ENCODE results near the gene PON3. TPM values are rescaled to one million over a fixed set of nuclear protein-coding genes. Genes with fewer than 3 reads are reported as not detected.
"Not testable (repeated sequence)": the region's sequence is repeated elsewhere in the genome, so short reads cannot be mapped to it uniquely, and the experiment has no call there.

PON3 gene
- polyA plus RNA-seq, 12 donors, result 3.0 to 13.5 (median 4.8) TPM; not detected in 2

DNA sequence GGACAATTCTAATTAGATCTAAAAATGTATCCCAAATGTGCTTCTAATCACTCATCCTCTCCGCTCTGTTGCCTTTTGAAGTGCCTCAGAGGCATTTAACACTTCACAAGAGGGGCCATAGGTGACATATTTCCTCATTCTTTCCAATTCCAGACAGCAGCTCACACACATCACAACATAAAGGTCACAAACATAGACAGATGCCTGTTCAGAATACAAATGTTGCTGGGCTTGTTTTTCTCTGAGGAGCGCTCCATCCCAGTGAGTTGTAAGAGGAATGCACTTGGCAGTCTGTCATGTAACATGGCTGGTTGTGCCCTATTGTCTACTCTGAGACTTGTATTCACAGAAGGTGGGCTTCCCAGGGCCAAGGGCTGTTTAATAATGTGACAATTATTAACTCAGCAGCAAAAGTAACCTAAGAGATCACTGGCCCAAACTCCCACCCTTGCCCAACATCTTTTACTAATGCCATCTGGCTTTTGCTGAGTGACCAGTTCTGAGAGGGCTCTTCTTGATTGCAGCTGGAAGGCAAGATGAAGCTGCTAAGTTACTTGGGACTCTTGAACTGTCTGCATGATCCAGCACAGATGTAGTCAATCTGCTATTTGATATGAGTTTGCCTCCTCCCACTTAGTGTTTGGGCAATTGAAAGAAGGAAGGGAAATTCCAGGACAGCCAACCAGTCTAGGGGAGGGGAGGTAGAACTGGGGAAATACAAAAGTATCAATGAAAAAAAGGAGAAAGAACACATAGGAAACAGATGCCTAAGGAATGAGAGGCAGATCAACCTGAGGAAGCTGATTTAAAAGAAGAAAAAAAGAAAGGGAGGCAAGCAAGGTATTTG is 25.0 kb upstream of the PON3 start:
- no peak for DNase-seq

DNA sequence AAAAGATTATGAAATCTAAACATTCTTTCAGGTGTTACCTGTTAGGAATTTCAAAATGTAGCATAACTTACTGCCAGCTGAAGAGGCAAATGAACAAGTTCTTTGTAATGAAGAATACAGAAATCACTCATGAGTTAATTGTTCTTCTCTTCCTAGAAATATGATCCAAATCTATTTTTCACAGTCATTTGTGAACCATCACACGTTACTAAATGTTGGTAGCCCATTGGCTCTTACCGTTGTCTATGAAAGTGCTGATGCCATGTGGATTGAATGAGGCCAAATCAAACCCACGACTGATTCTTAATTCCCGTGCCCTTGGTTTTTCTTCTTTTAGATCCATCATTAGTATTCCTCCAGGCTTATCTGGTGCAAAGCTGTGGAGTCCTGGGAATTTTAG is 15.9 kb upstream of the PON3 start:
- DNase-seq, result no peak

DNA sequence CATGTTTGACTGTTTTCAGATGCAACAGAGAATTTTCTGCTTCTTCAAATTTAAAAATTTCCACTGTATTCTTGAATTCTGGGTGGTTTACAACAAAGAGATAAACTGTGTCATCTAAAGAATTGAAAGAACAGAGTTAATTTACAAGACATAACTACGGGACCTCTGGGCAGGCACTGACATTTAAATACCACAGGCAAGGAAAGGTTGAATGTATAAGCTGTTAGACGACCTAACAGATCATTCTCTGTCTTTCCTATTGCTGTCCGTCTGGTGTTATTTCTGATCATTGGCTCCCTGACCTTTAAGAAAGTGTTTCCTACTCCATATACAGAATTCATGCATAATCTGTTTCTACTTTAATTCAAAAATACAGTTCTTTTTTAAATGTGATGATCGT is 15.5 kb upstream of the PON3 start:
- no peak for DNase-seq

DNA sequence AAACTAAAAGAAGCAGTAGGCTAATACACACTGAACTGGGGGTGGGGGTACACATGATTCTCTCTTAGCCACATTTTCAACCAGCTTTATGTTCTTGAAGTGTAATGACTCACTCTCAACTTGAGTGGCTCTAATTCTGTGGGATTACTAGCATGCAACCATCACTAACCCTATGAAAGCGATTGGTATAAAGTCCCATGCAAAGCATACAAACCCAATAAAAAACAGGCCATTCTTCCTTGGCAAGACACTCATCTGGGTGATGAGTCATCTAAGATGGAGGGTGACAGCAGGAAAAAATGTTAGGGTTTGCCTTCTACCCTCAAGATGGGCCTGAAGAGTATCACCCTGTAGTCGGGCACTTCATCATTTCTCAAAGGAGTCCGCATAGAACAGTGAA is 14.9 kb upstream of the PON3 start:
- no peak for DNase-seq

DNA sequence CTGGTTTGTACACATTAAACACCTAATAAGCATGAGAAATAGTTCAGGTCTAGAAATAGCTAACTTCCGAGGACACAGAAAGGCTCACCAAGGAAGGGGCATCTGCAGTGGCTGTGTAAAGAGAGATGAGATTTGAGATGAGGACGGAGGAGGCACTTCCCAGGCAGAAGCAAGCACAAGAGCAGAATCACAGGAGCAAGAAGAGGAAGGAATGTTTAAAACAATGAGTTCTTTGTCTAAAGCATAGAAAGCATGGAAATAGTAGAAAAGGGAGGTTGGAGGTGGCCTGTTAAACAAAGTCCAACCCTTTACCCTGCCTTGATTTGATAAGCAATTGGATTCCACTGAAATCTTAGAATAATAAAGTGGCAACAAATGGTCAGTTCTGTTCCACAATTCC is 11.6 kb upstream of the PON3 start:
- DNase-seq, result no peak

DNA sequence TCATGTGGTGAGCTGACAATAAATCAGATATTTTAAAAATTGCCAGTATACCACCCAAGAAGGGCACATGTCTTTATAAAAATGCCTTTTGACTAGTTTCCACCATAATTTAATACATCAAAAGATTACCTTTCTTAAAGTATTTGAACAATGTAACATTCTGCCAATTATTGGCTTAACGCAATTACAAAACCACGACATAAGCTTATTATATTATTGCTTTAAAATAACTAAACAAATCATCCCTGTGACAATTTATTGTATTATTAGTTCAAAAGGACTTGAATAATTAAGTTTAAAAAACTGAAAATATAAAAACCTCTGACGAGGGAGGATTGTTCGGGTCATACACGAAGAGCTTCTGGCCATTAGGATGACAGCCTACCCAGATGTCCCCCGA is 9.6 kb upstream of the PON3 start:
- DNase-seq, result no peak

DNA sequence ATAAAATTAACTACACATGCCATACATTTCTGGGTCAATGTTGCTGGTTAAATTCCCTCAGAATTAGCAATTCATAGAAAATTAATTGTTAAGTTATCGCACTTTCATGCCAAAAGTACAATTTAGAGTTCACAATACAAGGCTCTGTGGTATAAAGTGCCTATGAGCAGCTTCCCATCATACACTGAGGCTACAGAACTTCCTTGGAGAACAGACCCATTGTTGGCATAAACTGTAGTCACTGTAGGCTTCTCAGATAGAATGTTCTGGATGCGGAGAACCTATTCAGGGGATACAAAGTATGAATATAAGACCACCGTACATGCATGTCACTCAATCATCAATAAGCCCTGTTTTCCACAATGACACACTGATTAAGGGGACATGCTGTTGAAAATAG is 9.0 kb upstream of the PON3 start:
- DNase-seq, result no peak

DNA sequence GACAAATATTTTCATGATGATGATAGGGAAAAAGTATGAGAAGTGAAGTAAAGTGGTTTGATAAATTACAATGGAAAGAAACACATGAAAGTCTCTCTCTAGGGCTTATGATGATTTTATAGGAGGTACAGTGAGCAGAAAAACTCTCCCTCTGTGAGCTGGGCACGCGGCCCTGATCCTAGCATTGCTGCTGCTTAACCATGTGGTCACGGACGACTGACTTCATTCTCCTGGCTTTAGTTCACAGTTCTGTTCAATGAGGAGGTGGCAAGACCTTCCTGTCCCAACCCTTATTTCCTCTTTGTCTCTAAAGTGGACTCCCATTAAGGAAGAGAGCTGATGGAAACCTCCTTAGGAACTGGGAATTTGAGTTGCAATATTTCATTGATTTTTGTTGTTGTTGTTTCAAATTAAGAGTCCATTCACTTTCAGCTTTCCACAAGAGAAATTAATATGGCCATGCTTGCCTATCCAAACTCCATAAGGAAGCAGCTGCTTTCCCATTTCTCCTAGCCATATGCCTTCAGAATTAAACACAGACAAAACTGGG is 8.2 kb upstream of the PON3 start:
- peak; percentile 24 for DNase-seq

DNA sequence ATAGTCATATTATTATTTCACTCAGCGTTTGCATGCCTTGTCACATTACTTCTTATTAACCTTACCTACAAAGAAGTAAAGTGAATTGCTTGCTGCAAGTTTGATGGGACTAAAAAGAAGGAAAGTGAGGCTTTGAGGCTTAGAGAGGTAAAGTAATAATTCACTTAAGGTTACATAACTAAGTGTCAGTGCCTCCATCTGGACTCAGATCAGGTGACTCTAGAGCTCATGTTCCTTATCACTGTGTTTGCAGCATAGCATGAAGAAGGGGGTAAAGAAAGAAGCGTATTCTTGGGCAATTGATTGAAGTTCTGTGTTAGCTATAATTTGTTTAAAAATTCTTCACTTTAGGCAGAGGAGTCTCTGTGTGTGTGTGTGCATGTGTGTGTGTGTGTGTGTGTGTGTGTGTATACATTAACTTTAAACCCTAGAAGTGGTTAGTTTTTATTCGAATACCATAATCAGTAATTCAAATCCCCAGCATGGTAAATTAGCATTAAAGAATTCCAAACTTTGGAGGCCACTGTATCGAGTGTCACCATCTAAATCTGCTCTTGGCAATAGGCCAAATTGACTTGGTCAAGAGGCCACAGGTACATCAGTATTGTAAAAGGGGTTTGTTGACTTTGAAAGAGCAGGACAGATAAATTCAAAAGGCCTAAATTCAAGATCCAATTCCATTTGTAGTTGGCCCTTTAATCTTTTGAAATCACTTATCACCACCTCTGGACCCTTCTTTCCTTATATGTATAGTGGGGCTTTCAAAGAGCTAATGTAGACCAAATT is 2.2 kb upstream of the PON3 start:
- DNase-seq, result no peak

DNA sequence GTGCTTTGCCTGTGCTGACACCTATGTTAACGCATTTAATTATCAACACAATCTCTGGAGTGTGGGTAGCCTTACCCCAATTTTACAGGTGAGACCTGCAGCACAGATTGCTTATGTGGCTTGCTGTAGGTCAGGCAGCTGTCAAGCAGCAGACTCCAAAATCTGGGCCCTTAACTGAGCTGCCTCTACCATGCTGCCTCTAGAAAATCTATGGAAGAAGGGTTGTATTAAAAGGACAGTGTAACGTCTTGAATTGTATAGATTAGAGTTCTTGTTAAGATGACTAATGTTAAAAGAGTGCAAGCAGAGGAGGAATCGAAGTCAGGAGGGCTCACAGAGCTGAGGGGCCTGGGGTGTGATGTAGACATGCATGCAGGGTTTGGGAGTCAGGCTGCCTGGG is 1.2 kb upstream of the PON3 start:
- no peak for DNase-seq

DNA sequence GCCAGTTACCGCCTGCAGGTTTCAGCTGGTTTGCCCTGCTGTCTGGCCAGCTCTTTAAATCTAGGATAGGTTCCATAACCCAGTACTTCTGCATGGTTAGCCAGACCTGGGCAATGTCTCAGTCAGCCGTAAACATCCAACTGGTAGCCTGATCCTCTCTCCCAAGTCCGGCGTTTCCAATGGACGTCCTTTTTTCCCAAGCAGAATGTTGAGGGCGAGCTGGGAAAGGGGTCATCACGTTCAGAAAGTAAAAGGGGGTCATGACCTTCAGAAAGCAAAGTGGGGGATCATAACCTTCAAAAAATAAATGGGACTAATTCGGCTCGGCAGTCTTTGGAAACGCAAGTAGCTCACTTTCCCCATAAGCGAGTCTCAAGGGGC is 430 bp downstream of the PON3 start:
- no peak for DNase-seq

DNA sequence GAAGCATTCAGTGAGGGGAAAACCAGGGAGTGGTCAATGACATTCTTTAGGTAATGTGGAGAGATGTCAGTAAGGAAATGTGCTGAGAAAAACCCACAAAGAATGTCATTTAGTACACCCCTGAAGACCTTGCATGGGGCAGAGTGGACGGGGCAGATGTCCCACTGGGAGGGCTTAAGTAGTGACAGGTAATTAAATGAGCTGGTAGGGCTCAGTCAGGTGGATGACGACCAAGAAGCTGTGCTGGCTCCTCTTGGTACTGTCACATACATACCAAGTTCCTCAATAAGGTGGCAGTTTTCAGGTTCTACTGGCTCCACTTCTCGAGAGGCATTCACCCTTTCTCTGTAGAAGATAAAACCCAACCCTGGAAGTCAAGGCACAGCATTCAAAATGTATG is 1.8 kb downstream of the PON3 start:
- DNase-seq, result no peak

DNA sequence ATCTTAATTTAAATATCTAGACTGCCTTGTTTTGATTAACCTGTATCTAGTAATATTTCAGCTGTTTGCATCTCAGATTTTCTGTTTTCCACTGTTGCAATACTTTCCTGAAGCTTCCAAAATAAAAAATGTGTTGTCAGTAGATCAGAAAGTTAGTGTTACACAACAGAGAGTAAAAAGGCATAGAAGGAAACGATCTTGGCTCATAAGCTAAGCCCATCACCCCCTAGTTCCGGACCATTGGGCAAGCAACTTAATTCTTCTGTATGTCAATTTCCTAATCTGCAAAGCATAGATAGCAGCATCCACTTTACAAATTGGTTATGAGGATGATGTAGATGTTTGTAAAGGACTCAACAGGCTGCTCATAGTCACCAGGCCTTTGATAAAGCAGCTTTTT is 4.4 kb downstream of the PON3 start:
- DNase-seq, result no peak

DNA sequence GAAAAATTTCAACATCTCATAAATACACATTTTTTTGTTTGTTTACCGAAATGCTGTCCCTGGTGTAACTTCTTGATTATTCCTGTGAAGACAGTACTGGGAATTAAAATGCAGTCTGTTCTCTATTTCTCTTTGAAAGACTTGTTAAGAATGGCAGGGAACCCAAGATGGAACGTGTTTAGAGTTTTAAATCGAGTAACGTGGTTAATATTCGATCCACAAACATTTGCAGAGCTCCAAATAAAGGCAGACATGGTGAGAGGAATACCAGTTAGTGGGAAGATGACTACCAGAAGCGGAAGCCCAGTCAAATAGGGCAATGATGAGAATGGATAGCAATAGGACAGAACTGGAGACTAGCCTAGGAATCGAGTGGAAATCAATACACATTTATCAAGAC is 6.7 kb downstream of the PON3 start:
- DNase-seq, result no peak

DNA sequence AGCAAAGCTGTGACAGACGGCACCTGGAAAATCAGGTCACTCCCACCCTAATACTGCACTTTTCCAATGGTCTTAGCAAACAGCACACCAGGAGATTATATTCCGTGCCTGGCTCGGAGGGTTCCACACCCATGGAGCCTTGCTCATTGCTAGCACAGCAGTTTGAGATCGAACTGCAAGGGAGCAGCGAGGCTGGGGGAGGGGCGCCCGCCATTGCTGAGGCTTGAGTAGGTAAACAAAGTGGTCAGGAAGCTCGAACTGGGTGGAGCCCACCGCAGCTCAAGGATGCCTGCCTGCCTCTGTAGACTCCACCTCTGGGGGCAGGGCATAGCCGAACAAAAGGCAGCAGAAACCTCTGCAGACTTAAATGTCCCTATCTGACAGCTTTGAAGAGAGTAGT is 16.7 kb downstream of the PON3 start:
- DNase-seq, result not testable (repeated sequence)

DNA sequence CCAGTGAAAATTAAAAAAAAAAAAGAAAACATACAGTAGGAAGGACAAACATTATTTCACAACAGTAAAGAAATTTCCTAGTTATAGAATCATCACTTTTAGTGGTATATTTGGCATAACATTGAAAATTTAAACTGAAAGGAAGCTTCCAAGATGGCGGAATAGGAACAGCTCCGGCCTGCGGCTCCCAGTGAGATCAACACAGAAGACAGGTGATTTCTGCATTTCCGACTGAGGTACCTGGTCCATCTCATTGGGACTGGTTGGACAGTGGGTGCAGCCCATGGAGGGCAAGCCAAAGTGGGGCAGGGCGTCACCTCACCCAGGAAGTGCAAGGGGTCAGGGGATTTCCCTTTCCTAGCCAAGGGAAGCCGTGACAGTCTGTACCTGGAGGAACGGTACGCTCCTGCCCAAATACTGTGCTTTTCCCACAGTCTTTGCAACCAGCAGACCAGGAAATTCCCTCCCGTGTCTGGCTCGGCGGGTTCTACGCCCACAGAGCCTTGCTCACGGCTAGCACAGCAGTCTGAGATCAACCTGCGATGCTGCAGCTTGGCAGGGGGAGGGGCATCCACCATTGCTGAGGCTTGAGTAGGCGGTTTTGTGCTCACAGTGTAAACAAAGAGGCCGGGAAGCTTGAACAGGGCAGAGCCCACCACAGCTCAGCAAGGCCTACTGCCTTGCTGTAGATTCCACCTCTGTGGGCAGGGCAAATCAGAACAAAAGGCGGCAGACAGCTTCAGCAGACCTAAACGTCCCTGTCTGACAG is 19.4 kb downstream of the PON3 start:
- no peak for DNase-seq

DNA sequence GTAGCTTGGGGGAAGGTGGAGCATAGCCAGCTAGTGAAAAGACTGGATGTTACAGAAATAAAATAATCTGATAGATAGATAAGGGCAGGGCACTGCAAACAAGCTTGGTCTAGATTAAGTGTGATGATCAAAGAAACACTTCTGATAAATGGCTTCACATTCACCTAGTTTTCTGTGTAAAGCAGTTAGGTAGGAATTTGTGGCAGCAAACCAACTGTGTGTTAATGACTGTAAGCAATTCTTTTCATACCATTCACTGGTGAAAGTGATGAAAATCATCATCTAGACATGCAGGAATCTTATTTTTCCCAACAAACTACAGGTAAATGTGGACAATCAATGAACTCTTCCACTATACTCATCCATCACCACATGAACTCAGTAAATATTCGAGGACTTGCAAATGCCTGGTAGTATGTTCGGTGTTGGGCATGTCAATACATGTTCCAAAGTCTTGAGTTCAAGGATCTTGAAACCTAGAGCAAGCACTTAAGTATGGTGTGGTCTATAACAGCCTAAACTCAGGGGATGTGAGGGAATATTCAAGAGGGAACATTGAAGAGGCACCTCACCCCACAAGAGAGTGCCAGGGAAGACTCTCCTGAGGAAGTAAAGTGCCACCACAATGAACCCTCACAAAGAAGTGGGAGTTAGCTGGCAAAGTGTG is 20.5 kb downstream of the PON3 start:
- DNase-seq, result no peak

DNA sequence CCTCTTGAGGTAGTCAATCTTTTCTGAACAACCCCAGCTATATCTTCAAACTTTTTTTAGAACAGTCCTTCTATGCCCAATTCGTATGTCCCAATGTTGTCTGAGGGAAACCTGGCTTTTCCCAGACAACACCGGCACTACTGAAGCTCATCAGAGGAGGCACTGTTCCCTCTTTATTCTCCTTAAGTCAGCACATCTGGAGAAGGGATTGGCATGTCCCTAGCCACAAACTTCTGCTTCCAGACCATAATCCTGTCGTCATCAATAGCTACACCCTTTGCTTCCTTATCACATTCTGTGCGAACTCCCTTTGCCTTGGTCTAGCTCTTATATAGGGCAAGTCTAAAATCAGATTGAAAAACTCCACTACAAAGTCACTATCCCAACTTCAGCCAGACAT is 22.9 kb downstream of the PON3 start:
- DNase-seq, result no peak

DNA sequence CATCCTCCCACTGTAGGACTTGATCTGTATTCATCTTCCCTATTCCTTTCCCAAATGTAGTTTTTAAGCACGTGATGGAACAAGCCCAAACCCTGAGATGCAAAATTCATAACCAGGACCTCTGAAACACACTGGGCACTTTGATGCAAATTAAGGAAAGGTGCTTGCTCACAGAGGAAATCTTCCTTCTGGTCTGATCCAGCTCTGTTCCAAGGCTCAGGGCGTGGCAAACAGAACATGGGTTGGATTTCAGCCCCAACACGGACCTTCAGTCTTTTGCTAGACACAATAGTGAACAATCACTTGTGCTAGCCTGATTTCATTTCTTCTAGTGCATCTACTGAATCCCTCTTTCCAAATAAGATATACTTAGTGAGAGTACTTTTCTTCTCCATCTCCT is 27.9 kb downstream of the PON3 start:
- no peak for DNase-seq

DNA sequence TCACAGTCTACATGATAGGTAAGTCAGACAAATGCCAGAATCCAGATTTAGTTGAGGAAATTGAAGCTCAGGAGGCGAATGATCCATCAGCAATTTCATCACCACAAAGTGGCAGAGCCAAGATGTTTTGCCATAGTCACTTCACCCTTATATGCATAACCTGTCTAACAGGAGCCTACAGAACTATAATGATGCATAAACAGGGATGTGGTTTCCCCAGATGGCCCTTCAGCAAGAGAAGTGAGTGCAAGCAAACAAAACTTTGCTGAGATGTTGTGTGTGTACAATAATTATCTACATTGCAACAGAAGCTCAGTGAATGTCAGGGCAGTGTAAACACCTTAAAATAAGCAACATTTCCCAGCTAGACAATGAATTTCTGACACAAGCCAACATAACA is 28.6 kb downstream of the PON3 start:
- no peak for DNase-seq

DNA sequence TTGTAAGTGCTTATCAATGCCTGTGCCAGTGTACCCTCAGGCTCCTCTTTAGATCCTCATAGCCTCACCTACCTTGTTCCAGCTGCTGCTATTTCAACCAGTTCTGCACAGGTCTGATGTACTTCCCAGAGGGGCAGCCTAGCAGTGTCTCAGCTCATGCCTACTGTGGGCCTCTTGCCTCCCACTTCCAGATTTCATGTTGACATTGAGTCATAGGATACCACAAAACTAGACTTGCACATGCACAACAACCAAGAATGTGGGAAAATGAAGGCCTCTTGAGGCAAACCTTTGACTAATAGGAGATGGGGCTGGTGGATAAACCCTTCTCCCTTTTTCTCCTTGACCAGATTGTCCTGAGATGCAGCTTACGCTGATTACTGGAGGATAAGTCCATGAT is 31.0 kb downstream of the PON3 start:
- DNase-seq, result no peak

DNA sequence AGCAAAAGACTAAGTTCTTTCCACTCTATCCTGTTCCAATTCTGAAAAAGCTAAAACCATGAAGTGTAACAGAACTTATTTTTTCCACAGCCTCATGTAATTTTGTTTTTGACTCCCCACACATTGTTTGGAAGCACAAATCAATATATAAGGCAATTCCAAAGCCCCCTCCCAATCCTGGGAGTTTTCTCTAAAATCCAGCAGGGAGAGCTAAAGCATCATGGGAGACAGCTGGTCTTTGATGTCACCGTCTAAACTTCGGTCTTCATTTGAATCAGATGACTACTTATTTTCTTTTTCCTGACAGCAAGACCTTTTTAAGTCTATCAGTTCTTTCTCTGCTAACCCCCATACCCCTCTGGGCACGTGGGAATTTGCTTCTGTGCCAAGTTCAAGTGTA is 38.6 kb downstream of the PON3 start:
- DNase-seq, result no peak
